ES-I3 (cell line): ENCODE data around the gene PERP.

Experiments used
- H3K36me3 ChIP-seq: 2 replicates; pipeline ENCODE4 v1.6.1; 2013; ENCODE audit warnings: mild to moderate bottlenecking, low read length, control low read depth, moderate library complexity; ENCODE audit not compliant: insufficient read depth
- H3K4me1 ChIP-seq: 2 replicates; pipeline ENCODE4 v1.6.1; 2013; ENCODE audit warnings: mild to moderate bottlenecking, control low read depth, low read length; ENCODE audit not compliant: insufficient read depth
- H3K9ac ChIP-seq: 2 replicates; pipeline ENCODE4 v1.6.1; 2013; ENCODE audit warnings: low read depth, mild to moderate bottlenecking, low read length, moderate library complexity
- H3K9me3 ChIP-seq: 2 replicates; pipeline ENCODE4 v1.6.1; 2013; ENCODE audit warnings: mild to moderate bottlenecking, low read length, moderate library complexity; ENCODE audit not compliant: control insufficient read depth, insufficient read depth

Gene PERP

DNA sequence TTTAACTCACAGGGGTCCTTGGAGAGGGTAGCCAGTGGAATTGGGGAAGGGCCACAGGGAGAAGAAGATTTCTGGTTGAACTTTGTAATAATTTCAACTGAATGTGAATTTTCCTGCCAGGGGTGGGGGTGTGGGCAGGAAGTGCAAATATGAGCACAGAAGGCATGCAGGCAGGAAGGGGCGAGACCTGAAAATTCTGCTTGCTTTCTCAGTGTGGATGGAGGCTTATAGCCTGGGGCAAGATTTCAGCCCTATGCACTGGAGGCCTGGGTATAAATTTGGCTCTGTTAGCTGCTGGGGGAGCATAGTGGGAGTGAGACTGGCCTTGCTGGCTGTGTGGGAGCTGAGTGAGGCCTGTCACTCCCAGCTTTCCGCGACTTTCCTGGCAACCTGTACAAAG lies 54.4 kb downstream of the PERP start:
- Histone ChIP-seq H3K4me1 (no peaks in the 10 kb centered on the region), H3K9ac (no peak overlapping the region), H3K36me3 (no peaks in the 10 kb centered on the region), H3K9me3 (no peaks in the 10 kb centered on the region)

DNA sequence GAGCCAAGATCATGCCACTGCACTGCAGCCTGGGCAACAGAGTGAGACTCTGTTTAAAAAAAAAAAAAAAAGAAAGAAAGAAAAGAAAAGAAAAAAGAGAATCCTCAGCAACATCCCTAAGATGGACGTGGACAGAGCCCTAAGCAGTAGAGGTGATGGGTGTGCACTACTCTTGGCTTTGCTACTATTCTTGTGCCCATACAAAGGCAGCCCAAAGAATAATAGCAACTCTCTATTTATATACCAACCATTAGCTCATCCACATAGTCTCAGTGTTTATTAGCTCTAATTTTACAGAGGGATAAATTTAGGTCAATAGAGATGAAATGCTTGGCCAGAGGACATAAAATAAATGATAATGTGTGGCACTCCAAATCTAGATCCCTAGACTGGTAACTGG lies 62.2 kb downstream of the PERP start:
- Histone ChIP-seq H3K36me3 (no peaks in the 10 kb centered on the region), H3K9me3 (no peaks in the 10 kb centered on the region), H3K9ac (no peak overlapping the region), H3K4me1 (no peaks in the 10 kb centered on the region)

DNA sequence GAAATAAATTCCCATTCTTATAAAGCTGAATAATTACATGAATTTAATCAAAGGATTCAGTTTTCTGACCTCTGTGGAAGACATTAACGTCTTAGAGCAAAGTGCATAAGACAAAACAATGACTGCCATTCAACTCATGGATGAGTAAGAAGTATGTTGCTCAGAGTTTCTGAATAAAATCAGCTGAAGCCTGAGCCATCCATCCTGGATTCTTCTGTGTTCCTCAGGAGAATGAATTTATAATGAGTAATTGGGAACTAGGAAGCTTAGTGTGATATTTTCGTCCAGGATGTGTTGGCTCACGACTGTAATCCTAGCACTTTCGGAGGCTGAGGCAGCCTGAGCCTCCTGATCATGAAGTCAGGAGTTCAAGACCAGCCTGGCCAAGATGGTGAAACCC lies 62.8 kb downstream of the PERP start:
- no peaks in the 10 kb centered on the region for H3K4me1 ChIP-seq

More for the DNA sequence above, 62.8 kb downstream of the PERP start:
- Histone ChIP-seq H3K9me3 (no peaks in the 10 kb centered on the region), H3K9ac (no peak overlapping the region), H3K36me3 (no peaks in the 10 kb centered on the region)
